ENCODE data around the gene VCAN.
"Not testable (repeated sequence)": the region's sequence is repeated elsewhere in the genome, so short reads cannot be mapped to it uniquely, and the experiment has no call there.

The VCAN gene

DNA sequence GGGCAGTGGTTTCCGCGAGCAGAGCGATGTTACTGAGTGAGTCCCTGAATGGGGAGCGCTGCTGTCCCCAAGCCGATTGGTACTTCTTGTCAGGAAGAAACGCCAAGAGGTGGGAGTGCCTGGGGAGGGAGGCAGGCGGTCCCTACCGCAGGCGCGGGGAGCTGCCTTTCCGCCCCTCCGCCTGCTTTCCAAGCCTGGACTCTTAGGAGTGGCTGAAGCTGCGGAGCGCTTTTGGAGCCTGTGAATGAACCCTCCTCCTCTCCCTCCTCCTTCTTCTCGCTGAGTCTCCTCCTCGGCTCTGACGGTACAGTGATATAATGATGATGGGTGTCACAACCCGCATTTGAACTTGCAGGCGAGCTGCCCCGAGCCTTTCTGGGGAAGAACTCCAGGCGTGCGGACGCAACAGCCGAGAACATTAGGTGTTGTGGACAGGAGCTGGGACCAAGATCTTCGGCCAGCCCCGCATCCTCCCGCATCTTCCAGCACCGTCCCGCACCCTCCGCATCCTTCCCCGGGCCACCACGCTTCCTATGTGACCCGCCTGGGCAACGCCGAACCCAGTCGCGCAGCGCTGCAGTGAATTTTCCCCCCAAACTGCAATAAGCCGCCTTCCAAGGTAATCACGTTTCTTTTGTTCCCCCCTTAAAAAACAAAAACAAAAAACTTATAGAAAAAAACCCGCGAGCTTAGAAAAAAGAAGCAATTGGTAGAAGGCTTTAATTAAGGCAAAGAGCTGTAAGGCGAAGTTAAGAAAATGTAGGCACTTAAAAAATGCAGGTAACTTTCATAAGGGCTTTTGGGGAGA is at the start of gene VCAN:
VCAN (plus strand) TSS at position 340 of the 808 bp plus-strand sequence. CDS start 11,775 bp downstream, outside the sequence.
- no peak for DNase-seq

DNA sequence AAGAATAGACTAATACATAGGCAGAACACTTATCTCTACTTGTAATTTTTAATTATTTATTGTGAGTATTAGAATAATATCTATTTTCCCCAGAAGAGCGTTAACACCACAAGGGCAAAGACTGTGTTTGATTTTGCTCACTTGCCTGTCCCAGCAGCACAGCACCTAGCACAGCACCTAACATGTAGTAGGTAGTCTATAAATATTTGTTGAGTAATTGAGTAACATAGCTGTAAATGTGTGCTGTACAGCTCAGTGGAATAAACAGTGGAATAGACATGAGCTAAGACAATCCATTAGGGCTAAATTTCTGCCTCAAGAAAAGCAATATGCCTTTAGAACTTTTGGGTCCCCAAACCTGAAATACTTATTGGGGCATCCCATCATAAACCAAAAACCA is 49.3 kb upstream of the VCAN start:
- no peak for DNase-seq

- DNase-seq, result no peak
These were observed 44.7 kb upstream of the VCAN start for GRCh38 chr5:83426855-83427254.

DNA sequence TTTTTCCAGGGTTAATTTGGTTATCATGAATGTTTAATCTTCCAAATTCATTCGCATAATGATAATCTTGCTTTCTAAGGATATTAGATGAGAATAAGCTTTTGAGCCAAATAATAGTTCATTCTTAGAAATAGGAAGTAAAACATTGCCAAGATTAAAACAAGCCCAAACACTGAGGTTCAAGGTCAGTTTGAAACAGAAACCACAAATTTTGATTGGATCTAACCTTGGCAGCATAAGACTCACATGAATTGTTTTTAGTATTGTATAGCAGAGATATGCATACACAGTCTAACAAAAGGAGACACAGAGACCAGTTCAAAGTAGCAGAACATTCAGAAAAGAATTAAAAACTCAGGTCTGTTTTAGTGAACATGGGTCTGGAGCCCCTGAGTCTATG is 43.4 kb upstream of the VCAN start:
- DNase-seq, result no peak

DNA sequence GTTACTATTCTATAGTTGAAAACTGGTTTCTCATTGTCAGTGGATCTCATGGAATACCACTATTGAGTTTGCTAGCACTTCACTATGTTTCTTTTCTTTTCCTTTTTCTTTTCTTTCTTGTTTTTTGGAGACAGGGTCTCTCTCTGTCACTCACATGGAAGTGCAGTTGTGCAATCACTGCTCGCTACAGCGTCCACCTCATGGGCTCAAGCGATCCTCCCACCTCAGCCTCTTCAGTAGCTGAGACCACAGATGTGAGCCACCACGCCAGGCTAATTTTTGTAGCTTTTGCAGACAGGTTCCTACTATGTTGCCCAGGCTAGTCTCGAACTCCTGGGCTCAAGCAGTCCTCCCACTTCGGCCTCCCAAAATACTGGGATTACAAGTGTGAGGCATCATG is 42.7 kb upstream of the VCAN start:
- no peak for DNase-seq

DNA sequence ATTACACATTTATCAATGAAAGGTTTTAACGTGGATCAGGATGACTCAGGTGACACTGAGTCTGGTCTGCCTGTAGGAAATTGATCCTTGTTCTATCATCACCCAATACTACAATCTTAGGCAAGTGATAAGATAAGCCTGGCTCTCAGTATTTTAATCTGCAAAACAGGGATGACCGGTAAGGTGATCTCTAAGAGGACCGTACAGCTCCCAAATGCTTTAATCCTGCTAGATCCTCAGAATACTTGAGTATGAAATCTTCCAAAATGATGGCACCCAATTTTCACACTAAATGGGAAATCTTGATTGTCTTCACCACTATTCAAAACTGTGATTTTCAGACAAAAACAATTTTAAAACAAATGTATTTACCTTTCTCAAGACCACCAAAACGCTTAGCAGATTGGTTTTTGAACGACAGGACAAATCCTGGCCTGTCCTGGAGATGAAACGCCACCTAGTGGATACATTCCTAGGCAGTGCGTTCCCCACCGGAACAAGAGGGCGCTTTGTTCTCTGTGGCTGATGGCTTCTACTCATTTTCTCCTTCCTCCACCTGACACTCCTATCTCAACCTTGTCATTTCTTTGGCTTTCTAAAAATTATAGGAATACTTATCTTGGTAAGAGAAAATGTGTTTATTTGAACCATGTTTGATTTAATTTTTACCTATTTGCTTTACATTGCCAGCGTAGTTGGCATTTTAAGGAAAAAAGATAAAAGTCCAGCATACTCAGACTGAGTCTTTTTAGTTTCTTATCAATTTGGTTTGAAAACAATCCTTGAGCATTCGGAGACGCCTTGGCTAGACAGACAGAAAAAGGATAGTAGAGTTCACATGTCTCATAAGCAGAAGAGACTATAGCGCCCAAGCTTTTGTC is 41.2 kb upstream of the VCAN start:
- peak; percentile 17 for DNase-seq

GRCh38 chr5:83433891-83434290 is 37.7 kb upstream of the VCAN start:
- DNase-seq, result no peak

- no peak for DNase-seq
These were observed 36.6 kb upstream of the VCAN start for GRCh38 chr5:83434946-83435345.

DNA sequence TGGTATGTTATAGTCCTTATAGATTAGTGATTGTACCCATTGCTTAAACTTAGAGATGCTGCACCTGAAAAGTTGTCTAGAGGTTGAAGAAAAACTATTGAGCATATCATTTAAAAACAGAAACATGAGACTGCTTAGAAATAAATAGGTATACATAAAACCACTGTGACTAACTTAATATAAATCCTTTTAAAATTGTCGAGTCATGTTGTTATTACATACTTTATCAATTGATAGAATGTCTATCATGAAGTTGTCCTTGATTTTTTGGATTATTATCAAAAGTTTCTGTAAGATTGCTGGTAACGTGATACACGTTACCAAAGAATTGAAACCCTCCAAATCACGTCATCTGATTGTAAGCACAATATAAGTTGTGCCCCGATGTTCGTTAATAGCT is 35.3 kb upstream of the VCAN start:
- no peak for DNase-seq

DNA sequence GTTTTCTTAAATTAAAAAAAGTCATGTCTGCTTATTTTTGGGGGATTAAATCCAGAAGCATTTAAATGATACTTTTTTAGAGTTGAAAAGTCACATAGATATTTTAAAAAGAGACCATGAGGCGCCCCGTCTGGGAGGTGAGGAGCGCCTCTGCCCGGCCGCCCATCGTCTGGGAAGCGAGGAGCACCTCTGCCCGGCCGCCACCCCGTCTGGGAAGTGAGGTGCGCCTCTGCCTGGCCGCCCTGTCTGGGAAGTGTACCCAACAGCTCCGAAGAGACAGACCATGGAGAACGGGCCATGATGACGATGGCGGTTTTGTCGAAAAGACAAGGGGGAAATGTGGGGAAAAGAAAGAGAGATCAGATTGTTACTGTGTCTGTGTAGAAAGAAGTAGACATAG is 33.8 kb upstream of the VCAN start:
- DNase-seq, result not testable (repeated sequence)

DNA sequence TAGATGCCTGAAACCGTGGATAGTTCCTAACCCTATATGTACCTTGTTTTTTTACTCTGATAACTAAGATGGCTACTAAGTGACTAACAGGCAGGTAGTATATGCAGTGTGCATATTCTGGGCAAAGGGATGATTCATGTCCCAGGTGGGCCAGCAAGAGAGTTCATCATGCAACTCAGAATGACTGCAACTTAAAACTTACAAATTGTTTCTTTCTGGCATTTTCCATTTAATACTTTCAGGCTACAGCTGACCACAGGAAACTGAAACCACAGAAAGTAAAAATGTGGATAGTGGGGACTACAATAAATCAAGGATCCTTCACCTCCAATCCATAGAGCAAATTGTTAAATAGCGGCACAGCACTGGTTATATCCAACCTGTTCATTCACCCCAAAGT is 30.7 kb upstream of the VCAN start:
- no peak for DNase-seq

DNA sequence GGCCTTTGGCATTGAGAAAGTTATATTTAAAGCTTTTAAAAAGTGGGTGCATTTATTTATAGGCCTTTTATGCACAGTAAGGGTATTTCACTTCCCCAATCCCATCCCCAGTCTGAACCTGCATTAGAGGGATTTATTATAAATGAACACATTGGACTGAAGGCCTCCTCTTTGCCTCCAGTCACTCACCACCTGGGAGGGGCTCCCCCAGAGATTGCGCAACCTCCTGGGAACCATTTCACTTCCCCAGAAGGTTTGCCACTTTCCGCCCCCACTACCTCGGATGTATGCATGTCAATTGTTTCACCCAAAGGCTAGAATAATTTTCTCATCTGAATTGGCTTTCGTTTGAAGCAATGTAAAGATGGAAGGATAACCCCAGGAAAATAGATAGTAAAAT is 29.8 kb upstream of the VCAN start:
- DNase-seq, result no peak

DNA sequence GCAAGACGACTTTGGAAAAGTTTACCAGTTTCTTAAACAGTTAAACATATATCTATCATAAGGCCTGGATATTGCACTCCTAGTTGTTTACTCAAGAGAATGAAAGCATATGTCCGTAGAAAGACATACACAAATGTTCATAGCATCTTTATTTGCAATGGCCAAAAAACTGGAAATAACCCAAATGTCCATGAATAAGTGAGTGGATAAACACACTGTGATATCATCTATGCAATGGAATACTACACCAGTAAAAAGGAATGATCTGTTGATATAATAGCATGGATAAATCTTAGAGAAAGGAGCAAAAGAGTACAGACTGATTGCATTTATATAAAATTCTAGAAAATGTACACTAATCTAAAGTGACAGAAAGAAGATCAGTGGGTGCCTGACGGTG is 28.0 kb upstream of the VCAN start:
- DNase-seq, result no peak

GRCh38 chr5:83444445-83444844 is 27.1 kb upstream of the VCAN start:
- no peak for DNase-seq

- no peak for DNase-seq
These were observed 25.1 kb upstream of the VCAN start for GRCh38 chr5:83446253-83446947.

DNA sequence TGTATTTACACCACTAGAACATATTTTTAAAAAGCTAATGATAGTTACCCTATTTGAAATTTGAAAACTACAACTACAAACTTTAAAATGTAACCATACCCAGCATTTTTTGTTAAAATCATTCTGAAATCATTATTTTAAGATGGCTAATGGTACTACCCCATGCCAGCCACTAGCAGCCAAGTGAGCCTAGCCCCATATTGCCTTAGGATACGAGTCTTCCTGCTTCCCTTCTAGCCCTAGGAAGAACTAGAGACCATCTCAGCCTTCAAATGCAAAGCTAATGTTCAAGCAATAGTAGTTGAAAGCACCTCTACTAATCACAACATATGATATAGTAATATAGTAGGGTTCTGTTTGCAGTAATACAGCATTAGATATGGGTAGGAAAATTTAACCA is 24.0 kb upstream of the VCAN start:
- DNase-seq, result no peak

- DNase-seq, result no peak
These were observed 21.2 kb upstream of the VCAN start for GRCh38 chr5:83450183-83450966.

- no peak for DNase-seq
These were observed 20.6 kb upstream of the VCAN start for GRCh38 chr5:83450967-83451248.

DNA sequence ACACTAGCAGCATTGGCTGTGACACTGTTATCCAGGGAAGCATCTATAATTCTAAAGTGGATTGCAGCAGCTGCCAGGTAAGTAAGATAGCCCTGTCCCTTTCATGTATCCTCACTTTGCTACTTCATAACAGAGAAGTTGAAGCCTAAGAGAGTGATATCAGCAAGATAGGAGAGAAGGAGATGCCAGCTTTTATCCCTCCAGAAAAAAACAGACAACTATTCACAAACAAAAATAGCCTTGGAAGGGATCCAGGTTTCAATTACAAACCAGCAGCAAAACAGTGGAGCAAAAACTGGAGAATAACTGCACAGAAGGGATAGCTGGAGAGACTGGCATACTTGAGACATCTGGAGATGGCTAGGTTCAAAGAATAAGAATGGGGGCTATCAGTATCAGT is 19.6 kb upstream of the VCAN start:
- no peak for DNase-seq

GRCh38 chr5:83453937-83454336 is 17.6 kb upstream of the VCAN start:
- DNase-seq, result no peak

DNA sequence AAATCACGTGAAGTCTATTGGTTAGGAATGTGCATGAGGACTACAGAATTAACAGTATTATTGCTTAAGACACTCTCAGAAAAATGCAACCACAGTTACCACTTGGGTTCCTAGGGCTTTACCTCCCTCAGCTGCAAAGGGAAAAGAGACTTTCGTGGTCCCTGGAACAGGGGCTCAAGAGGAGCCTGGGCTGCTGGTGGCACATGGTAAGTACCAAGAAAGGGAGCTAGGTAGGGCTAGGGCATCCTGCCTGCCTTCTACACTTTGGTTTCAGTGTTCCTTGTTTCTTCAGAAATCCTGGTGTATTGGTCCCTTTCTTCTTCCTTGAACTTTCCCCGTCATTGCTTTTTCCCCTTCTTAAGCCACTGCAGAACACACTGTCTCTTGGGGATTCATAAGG is 7.3 kb upstream of the VCAN start:
- DNase-seq, result no peak

DNA sequence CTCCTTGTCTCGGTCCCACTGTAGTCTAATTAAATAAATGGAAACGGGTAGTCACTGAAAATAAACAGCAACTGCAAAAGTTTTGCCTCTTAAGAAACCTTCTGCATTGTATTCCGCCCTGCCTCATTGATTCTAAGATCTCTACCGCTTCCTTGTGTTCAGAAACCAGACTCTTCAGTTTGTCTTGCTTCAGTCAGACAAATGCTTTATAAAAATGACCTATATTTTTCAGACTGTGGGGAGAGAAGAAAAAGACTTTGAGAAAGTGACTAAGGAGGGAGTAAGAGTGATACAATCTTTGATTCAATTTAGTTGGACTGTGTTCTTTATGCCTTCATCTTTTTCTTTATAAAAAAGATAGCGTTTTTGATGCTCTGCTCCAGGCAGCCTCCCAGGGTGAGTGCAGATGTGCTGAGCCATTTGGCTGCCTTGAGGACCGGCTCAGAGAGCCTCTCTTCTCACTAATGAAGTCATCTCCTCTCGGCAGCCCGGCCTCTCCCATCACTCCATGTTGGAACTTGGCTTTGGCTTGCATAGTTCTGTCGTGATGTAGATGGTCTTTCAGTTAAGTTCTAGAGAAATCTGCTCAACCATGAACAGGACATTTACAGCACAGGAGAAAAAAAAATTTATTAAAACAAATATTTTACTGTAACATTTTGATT is 4.0 kb upstream of the VCAN start:
- DNase-seq, result no peak

Measured in activated T-cell treated with anti-CD3 and anti-CD28 coated beads for 4 hours (primary cell).